HG03159 (cell line): ENCODE data around the gene GAB2.
"Not testable (repeated sequence)": the region's sequence is repeated elsewhere in the genome, so short reads cannot be mapped to it uniquely, and the experiment has no call there.

ENCODE experiments used
- ATAC-seq: cut with Tn5 transposase; IDR thresholded peaks from one replicate; pipeline ENCODE4 v1.9.1; 2021; ENCODE audit warnings: mild to moderate bottlenecking, moderate library complexity; ENCODE audit not compliant: unreplicated experiment

GAB2 gene

GRCh38 chr11:78190871-78191538, 226.6 kb downstream of the GAB2 start:
- ATAC-seq: no peak

- ATAC-seq: no peak
These were observed 227.2 kb downstream of the GAB2 start for GRCh38 chr11:78190374-78190773.

GRCh38 chr11:78189851-78190250, 227.8 kb downstream of the GAB2 start:
- ATAC-seq: no peak

GRCh38 chr11:78189174-78189724, 228.4 kb downstream of the GAB2 start:
- no peak for ATAC-seq

- peak; percentile 97 for ATAC-seq
These were observed 229.1 kb downstream of the GAB2 start, which contains the start of the genes KCTD21 and USP35 for GRCh38 chr11:78188286-78189173. TSS of gene KCTD21 (minus strand) at chr11:78188626. CDS start at chr11:78174554, 14,072 bp downstream. TSS of gene USP35 (plus strand) at chr11:78188919. CDS start at chr11:78196246, 7,327 bp downstream.

- peak; percentile 36 for ATAC-seq
These were observed 230.0 kb downstream of the GAB2 start for GRCh38 chr11:78187366-78188285.

GRCh38 chr11:78181185-78181584, 236.4 kb downstream of the GAB2 start:
- ATAC-seq: no peak

GRCh38 chr11:78180751-78181150, 236.9 kb downstream of the GAB2 start:
- ATAC-seq: no peak

- no peak for ATAC-seq
These were observed 238.1 kb downstream of the GAB2 start for GRCh38 chr11:78179459-78180071.

GRCh38 chr11:78177216-78177615, 240.4 kb downstream of the GAB2 start:
- ATAC-seq: no peak

GRCh38 chr11:78176605-78177141, 240.9 kb downstream of the GAB2 start:
- no peak for ATAC-seq

- not testable (repeated sequence) for ATAC-seq
These were observed 241.8 kb downstream of the GAB2 start for GRCh38 chr11:78175862-78176261.

GRCh38 chr11:78171951-78172350, 245.7 kb downstream of the GAB2 start:
- ATAC-seq: no peak

- ATAC-seq: no peak
These were observed 246.6 kb downstream of the GAB2 start for GRCh38 chr11:78170874-78171549.

GRCh38 chr11:78170413-78170812, 247.2 kb downstream of the GAB2 start:
- no peak for ATAC-seq

- ATAC-seq: no peak
These were observed 248.8 kb downstream of the GAB2 start for GRCh38 chr11:78168539-78169477.

- no peak for ATAC-seq
These were observed 250.7 kb downstream of the GAB2 start for GRCh38 chr11:78166855-78167469.
